ENCODE measurements around the gene CPSF4.
"Not testable (repeated sequence)": the region's sequence is repeated elsewhere in the genome, so short reads cannot be mapped to it uniquely, and the experiment has no call there.

Gene CPSF4

GRCh38 chr7:99493823-99494222 lies 55.1 kb downstream of the CPSF4 start:
- no peak for DNase-seq

- DNase-seq, result no peak
Measured at GRCh38 chr7:99497766-99498545, 59.2 kb downstream of the CPSF4 start.

GRCh38 chr7:99498546-99498944 lies 59.8 kb downstream of the CPSF4 start:
- no peak for DNase-seq

- peak; percentile 51 to 55 for DNase-seq
Measured at GRCh38 chr7:99499371-99499720, 60.6 kb downstream of the CPSF4 start.

- peak; percentile 91 to 92 for DNase-seq
Measured at GRCh38 chr7:99499721-99500636, 61.2 kb downstream of the CPSF4 start, which contains the start of gene ZNF394. TSS of gene ZNF394 (minus strand) at chr7:99500281. CDS start at chr7:99500093, 188 bp downstream.

- DNase-seq, result no peak
Measured at GRCh38 chr7:99500637-99501009, 61.9 kb downstream of the CPSF4 start.

GRCh38 chr7:99501236-99501635 lies 62.5 kb downstream of the CPSF4 start:
- DNase-seq, result not testable (repeated sequence)

- no peak for DNase-seq
Measured at GRCh38 chr7:99504281-99504602, 65.5 kb downstream of the CPSF4 start.

- DNase-seq, result peak; percentile 97 to 98
Measured at GRCh38 chr7:99504603-99505323, 66.0 kb downstream of the CPSF4 start, which contains the start of gene ZKSCAN5. TSS of gene ZKSCAN5 (plus strand) at chr7:99504662. CDS start at chr7:99506045, 1,383 bp downstream.

GRCh38 chr7:99505324-99505662 lies 66.5 kb downstream of the CPSF4 start:
- no peak for DNase-seq

Data from inflammatory macrophage (primary cell).